Tibial artery (tissue), 4 donors: Measurements from ENCODE around the gene ZBTB7C.

Source experiments
- DNase-seq, 2 donors: peaks; one replicate each; pipeline ENCODE4 v3.0.0-alpha.2; 2019
- H3K27ac ChIP-seq, 2 donors: fragments of 200-600 bp; sonication (generic) in 1 of 2; 1 replicate in 1 of 2; 2 replicates in 1 of 2; pipeline ENCODE4 v1.5.1; 2018 to 2019; ENCODE audit warnings: mild to moderate bottlenecking in 1 of 2
- H3K27me3 ChIP-seq, 2 donors: fragments of 200-600 bp; sonication (generic) in 1 of 2; one replicate each; pipeline versions ENCODE4 v1.5.1 to v1.6.0; 2016 to 2019
- H3K36me3 ChIP-seq, 3 donors: fragments of 200-600 bp; sonication (generic) in 2 of 3; one replicate each; pipeline ENCODE4 v1.5.1; 2016 to 2019; ENCODE audit warnings: mild to moderate bottlenecking in 2 of 3
- H3K4me1 ChIP-seq, 4 donors: fragments of 200-600 bp; sonication (generic) in 2 of 4; 1 replicate in 3 of 4; 2 replicates in 1 of 4; pipeline ENCODE4 v1.5.1; 2016 to 2019
- H3K4me3 ChIP-seq, 2 donors: fragments of 200-600 bp; sonication (generic) in 1 of 2; 1 replicate in 1 of 2; 2 replicates in 1 of 2; pipeline ENCODE4 v1.5.1; 2018 to 2019; ENCODE audit warnings: mild to moderate bottlenecking in 2 of 2
- H3K9me3 ChIP-seq, 3 donors: fragments of 200-600 bp; sonication (generic) in 1 of 3; one replicate each; pipeline ENCODE4 v1.5.1; 2016 to 2019
- intact Hi-C: fragments of 100-400 bp; cut with DNase I; formaldehyde crosslinking; loops from one replicate; pipeline ENCODE4 v1.15.0; 2023; ENCODE audit warnings: low total_unique reads
- TF ChIP-seq, protein P1 (sequence below), 2 experiments: fragments of 200-600 bp in 1 of 2; fragments of 450-650 bp in 1 of 2; IDR thresholded peaks; one replicate each; pipeline ENCODE4 v1.5.1; 2017 to 2019; ENCODE audit warnings: antibody characterized with exemption in 2 of 2, mild to moderate bottlenecking in 1 of 2, moderate library complexity in 1 of 2

The ZBTB7C gene

DNA sequence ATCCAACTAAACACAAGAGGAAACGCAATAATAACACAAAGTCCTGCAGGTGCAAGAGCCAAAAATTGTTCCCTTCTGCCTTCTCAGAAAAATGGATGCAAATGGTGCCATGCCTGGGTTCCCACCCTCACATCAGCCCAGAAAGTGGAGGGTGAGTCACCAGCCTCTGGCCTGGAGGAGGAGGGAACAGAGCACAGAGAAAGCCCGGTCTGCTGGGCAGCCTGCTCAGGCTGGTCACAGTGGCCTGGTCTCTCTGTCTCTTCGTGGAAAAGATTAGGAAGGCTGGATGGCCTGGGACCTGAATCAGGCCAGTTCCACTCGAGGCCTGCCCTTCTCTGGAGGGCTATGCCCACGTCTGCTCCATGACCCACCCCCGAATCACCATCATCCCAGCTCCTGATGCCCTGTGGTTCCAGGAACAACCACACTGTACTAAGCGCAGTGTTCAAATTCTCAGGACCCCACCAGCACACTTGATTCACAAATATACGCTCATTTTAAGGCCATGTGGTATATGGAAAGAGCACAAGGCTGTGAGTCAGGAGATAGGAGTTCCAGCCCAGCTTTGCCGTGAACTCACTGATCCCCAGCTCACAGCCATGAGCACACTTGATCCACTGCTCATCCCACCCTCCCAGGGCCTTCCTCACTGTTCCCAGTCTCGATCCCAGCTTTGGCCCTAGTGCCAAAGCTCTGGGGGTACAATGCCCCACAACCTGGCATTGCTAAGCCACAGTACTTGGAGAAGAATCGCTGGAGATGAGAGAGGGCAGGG is 82.1 kb downstream of the ZBTB7C start:
- peak in 1 of 2 donors; percentile 74 for DNase-seq
- H3K27me3 ChIP-seq, result no peaks in the 10 kb centered on the region
- no peaks in the 10 kb centered on the region for H3K36me3 ChIP-seq
- H3K9me3 ChIP-seq, result no peaks in the 10 kb centered on the region
- TF ChIP-seq, protein P1, sequence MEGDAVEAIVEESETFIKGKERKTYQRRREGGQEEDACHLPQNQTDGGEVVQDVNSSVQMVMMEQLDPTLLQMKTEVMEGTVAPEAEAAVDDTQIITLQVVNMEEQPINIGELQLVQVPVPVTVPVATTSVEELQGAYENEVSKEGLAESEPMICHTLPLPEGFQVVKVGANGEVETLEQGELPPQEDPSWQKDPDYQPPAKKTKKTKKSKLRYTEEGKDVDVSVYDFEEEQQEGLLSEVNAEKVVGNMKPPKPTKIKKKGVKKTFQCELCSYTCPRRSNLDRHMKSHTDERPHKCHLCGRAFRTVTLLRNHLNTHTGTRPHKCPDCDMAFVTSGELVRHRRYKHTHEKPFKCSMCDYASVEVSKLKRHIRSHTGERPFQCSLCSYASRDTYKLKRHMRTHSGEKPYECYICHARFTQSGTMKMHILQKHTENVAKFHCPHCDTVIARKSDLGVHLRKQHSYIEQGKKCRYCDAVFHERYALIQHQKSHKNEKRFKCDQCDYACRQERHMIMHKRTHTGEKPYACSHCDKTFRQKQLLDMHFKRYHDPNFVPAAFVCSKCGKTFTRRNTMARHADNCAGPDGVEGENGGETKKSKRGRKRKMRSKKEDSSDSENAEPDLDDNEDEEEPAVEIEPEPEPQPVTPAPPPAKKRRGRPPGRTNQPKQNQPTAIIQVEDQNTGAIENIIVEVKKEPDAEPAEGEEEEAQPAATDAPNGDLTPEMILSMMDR (IDR thresholded peaks at IDR 0.05), result no peak
- intact Hi-C loops, result no loop called here
- peak overlapping the region; percentile 60 to 61 for H3K27ac ChIP-seq
- H3K4me3 ChIP-seq, result no peak overlapping the region
- H3K4me1 ChIP-seq, result peaks cover 0 to 46% (median 25%) of the 10 kb centered on the region in 4 donors

GRCh38 chr18:48325115-48325665 is 84.0 kb downstream of the ZBTB7C start:
- no peak for DNase-seq
- peaks cover 0 to 38% (median 19%) of the 10 kb centered on the region in 4 donors for H3K4me1 ChIP-seq
- H3K4me3 ChIP-seq, result no peak overlapping the region
- no peak overlapping the region for H3K27ac ChIP-seq
- H3K27me3 ChIP-seq, result no peaks in the 10 kb centered on the region
- no peaks in the 10 kb centered on the region for H3K36me3 ChIP-seq
- TF ChIP-seq, protein P1 (IDR thresholded peaks at IDR 0.05), result no peak
- intact Hi-C loops, result no loop called here
- H3K9me3 ChIP-seq, result no peaks in the 10 kb centered on the region

GRCh38 chr18:48324651-48325050 is 84.5 kb downstream of the ZBTB7C start:
- no peak overlapping the region for H3K27ac ChIP-seq
- no peaks in the 10 kb centered on the region for H3K36me3 ChIP-seq
- H3K4me3 ChIP-seq, result no peak overlapping the region
- TF ChIP-seq, protein P1 (IDR thresholded peaks at IDR 0.05), result no peak
- H3K9me3 ChIP-seq, result no peaks in the 10 kb centered on the region
- intact Hi-C loops, result no loop called here
- no peaks in the 10 kb centered on the region for H3K27me3 ChIP-seq
- no peak for DNase-seq
- peaks cover 0 to 33% (median 14%) of the 10 kb centered on the region in 4 donors for H3K4me1 ChIP-seq

DNA sequence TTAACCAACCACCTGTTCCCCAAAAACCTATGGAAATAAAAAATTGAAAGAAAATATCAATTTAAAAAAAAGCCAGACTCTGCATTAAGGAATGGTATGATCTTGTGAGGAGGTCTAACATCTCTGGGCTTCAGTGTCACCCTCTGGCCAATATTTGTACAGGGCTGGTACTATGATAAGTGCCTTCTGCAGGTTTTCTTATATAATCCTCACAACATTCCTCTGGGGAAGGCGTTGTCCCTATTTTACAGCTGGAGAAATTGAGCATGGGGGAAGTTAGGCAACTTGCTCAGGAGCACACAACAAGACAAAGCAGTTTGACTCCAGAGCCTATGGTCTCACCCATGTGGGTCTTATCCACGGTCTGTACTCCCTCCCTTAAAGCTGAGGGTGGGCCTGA is 86.0 kb downstream of the ZBTB7C start:
- TF ChIP-seq, protein P1 (IDR thresholded peaks at IDR 0.05), result no peak
- Histone ChIP-seq H3K36me3 (no peaks in the 10 kb centered on the region), H3K4me3 (no peak overlapping the region), H3K27ac (no peak overlapping the region), H3K27me3 (no peaks in the 10 kb centered on the region), H3K4me1 (peaks cover 0 to 18% (median 12%) of the 10 kb centered on the region in 4 donors), H3K9me3 (no peaks in the 10 kb centered on the region)
- DNase-seq, result no peak
- intact Hi-C loops, result no loop called here

DNA sequence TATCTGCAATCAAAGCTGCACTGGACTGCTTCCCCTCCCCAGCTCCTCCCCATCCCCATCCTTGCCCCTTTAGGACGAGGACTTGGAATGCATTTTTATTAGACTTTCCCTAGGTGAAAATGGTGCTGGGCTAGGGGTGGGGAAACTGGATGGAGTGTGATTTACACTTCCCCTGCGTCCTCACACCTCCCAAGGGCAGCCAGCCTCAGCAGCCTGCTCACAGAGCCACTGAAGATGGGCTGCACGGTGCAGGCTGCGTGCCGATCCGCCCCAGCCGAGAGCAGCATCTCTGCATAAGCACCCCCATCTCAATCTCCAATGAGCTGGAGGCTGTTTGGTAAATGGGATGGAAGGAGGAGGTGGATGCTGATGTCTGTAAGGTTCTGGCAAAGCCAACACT is 87.6 kb downstream of the ZBTB7C start:
- intact Hi-C loops, result no loop called here
- H3K9me3 ChIP-seq, result no peaks in the 10 kb centered on the region
- H3K27me3 ChIP-seq, result no peaks in the 10 kb centered on the region
- H3K4me3 ChIP-seq, result no peak overlapping the region
- no peaks in the 10 kb centered on the region for H3K36me3 ChIP-seq
- no peak overlapping the region for H3K27ac ChIP-seq
- H3K4me1 ChIP-seq, result peaks cover 0 to 10% (median 2%) of the 10 kb centered on the region in 4 donors
- TF ChIP-seq, protein P1 (IDR thresholded peaks at IDR 0.05), result no peak
- no peak for DNase-seq
